PC-3 (cell line): ENCODE data around the gene SRGAP1. TPM values are rescaled to one million over a fixed set of nuclear protein-coding genes. Genes with fewer than 3 reads are reported as not detected.

ENCODE experiments used
- ATAC-seq: fragments of 200-7000 bp; cut with Tn5 transposase; 2 replicates; pipeline ENCODE4 v1.9.1; 2020; ENCODE audit warnings: mild to moderate bottlenecking, moderate library complexity
- BruUV-seq: library from RNA; stranded (reverse); fragments of 400-500 nt; replicated peaks from 2 replicates; lab custom pipeline; 2021; lab: Mats Ljungman, UMichigan
- CTCF ChIA-PET: fragments of 300-600 bp; sonication (Branson Sonifier 250); formaldehyde crosslinking; loops from one replicate; lab custom pipeline; 2022; ENCODE audit warnings: antibody characterized with exemption; lab: Charles Lee
- POLR2A ChIA-PET: fragments of 300-600 bp; sonication (Branson Sonifier 250); formaldehyde crosslinking; loops from one replicate; lab custom pipeline; 2022; ENCODE audit warnings: antibody characterized with exemption; ENCODE audit not compliant: unreplicated experiment; lab: Charles Lee
- DNase-seq: peaks from one replicate; pipeline ENCODE4 v3.0.0-alpha.2; 2015
- H2AFZ ChIP-seq: fragments of 300-600 bp; sonication (generic); 2 replicates; pipeline ENCODE4 v1.6.0; 2016; ENCODE audit warnings: antibody characterized with exemption, low read length
- H3F3A ChIP-seq: fragments of 300-600 bp; sonication (generic); one replicate; pipeline ENCODE4 v1.6.0; 2017; ENCODE audit warnings: antibody characterized with exemption, low read length, control low read depth, mild to moderate bottlenecking; ENCODE audit not compliant: unreplicated experiment
- H3K27ac ChIP-seq: fragments of 300-600 bp; sonication (generic); 2 replicates; pipeline ENCODE4 v1.5.1; 2016; ENCODE audit warnings: mild to moderate bottlenecking, low read length
- H3K27me3 ChIP-seq: fragments of 300-600 bp; sonication (generic); 2 replicates; pipeline ENCODE4 v1.6.1; 2016; ENCODE audit warnings: low read length, mixed read lengths
- H3K36me3 ChIP-seq: fragments of 300-600 bp; sonication (generic); 2 replicates; pipeline ENCODE4 v1.6.1; 2016; ENCODE audit warnings: low read depth, mixed run types, low read length, mixed read lengths
- H3K4me1 ChIP-seq: fragments of 300-600 bp; sonication (generic); 2 replicates; pipeline ENCODE4 v1.5.1; 2016; ENCODE audit warnings: low read length; ENCODE audit not compliant: insufficient read depth
- H3K4me2 ChIP-seq: fragments of 300-600 bp; sonication (generic); 2 replicates; pipeline ENCODE4 v1.6.0; 2016; ENCODE audit warnings: low read length
- H3K4me3 ChIP-seq: fragments of 300-600 bp; sonication (generic); 2 replicates; pipeline ENCODE4 v1.5.1; 2016; ENCODE audit warnings: mild to moderate bottlenecking, low read length, mixed read lengths
- H3K79me2 ChIP-seq: fragments of 300-600 bp; sonication (generic); 2 replicates; pipeline ENCODE4 v1.6.1; 2017; ENCODE audit warnings: low read length, mixed read lengths
- H3K9ac ChIP-seq: fragments of 300-600 bp; sonication (generic); 2 replicates; pipeline ENCODE4 v1.6.0; 2016; ENCODE audit warnings: mild to moderate bottlenecking, low read length
- H3K9me2 ChIP-seq: fragments of 300-600 bp; sonication (generic); replicated peaks from 2 replicates; pipeline ENCODE4 v1.6.1; 2016; ENCODE audit warnings: mixed run types, low read length, mixed read lengths
- H3K9me3 ChIP-seq: fragments of 300-600 bp; sonication (generic); 2 replicates; pipeline ENCODE4 v1.6.1; 2016; ENCODE audit warnings: low read length, mixed read lengths
- H4K20me1 ChIP-seq: fragments of 300-600 bp; sonication (generic); 2 replicates; pipeline ENCODE4 v1.6.1; 2016; ENCODE audit warnings: low read length, mixed read lengths
- CTCF ChIP-seq: fragments of 300-600 bp; sonication (generic); conservative IDR thresholded peaks from 2 replicates; pipeline ENCODE4 v1.5.1; 2017; ENCODE audit warnings: antibody characterized with exemption, low read depth, mild to moderate bottlenecking, low read length
- EZH2 ChIP-seq: fragments of 300-600 bp; sonication (generic); IDR thresholded peaks from one replicate; pipeline ENCODE4 v1.6.1; 2017; ENCODE audit warnings: antibody characterized with exemption, mild to moderate bottlenecking, low read length; ENCODE audit not compliant: unreplicated experiment
- EZH2phosphoT487 ChIP-seq: fragments of 300-600 bp; sonication (generic); IDR thresholded peaks from 2 replicates; pipeline ENCODE4 v1.6.1; 2018; ENCODE audit warnings: mild to moderate bottlenecking, antibody characterized with exemption, low read length, borderline replicate concordance
- intact Hi-C: fragments of 100-400 bp; cut with micrococcal nuclease; formaldehyde crosslinking; loops from 2 replicates; pipeline ENCODE4 v1.9.0; 2023
- total RNA-seq: library from RNA; depleted of rRNA; stranded (reverse); fragments of >200 nt; gene quantifications from 2 replicates; pipeline ENCODE4 v1.2.3, GENCODE V29; 2014

Gene SRGAP1
- total RNA-seq, 1 experiment from 2014 or later = 11.0 TPM

DNA sequence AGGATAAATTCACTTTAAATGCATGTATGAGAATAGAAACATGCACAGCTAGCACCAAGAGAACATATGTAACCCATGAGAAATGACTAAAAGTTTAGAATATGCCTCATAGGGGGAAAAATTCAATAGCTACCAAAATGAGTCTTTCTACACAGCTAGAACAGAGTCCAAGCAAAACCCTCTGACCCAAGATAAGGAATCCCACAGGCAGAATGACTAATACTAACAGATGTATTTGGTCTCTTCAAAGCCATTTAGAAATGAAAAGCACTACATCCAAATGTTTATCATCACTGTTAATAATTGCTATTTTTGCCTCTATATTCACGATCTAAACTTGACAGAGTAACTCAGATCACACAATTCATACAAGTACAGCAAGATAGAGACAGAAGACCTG is 333.6 kb downstream of the SRGAP1 start:
- peak overlapping the region; percentile 27 for H3K27ac ChIP-seq
- H3K4me3 ChIP-seq = no peak overlapping the region
- H4K20me1 ChIP-seq = no peaks in the 10 kb centered on the region
- no peaks in the 10 kb centered on the region for H3K9me2 ChIP-seq
- peaks cover 16% of the 10 kb centered on the region for H3F3A ChIP-seq
- intact Hi-C loops = no loop called here
- DNase-seq (peak; percentile 51), ATAC-seq (no peak)
- H2AFZ ChIP-seq = no peak overlapping the region
- no peaks in the 10 kb centered on the region for H3K27me3 ChIP-seq
- peaks cover 54% of the 10 kb centered on the region for H3K4me1 ChIP-seq
- no peaks in the 10 kb centered on the region for H3K9me3 ChIP-seq
- H3K9ac ChIP-seq = no peak overlapping the region
- BruUV-seq = no TSS peak
- TF ChIP-seq EZH2 (no peak), CTCF (no peak), EZH2phosphoT487 (no peak)
- no peaks in the 10 kb centered on the region for H3K79me2 ChIP-seq
- no peaks in the 10 kb centered on the region for H3K36me3 ChIP-seq
- peak overlapping the region; percentile 19 for H3K4me2 ChIP-seq
- CTCF ChIA-PET = no interaction called here
- POLR2A ChIA-PET = no interaction called here

DNA sequence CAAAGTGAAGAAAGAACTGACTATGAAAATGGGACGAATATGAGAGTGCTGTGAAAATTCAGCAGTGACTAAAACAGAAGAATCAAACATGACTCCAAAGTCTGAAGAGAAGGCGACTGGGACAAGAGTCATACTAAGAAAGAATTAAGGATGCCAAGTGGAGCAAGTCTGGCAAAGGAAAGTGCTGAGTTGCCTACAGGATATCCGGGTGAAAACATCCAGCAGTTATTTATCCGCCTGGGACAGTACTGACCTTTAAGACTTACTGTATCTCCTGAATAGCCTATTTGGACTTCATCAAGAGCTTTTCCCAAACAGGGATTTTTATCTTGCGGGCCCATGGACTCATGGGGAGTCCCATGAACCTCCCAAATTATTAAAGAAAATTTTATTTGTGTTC is 336.5 kb downstream of the SRGAP1 start:
- POLR2A ChIA-PET = no interaction called here
- peak overlapping the region; percentile 33; the same call in 1 of the 2 replicates for H2AFZ ChIP-seq
- H3K9me3 ChIP-seq = no peaks in the 10 kb centered on the region
- peaks cover 16% of the 10 kb centered on the region for H3F3A ChIP-seq
- TF ChIP-seq EZH2phosphoT487 (no peak), EZH2 (no peak), CTCF (no peak)
- H3K4me2 ChIP-seq = peak overlapping the region; percentile 79
- H3K9me2 ChIP-seq = no peaks in the 10 kb centered on the region
- H3K79me2 ChIP-seq = no peaks in the 10 kb centered on the region
- peak; percentile 87 for DNase-seq
- TSS peak; percentile 85 for BruUV-seq
- peak; percentile 59 for ATAC-seq
- peak overlapping the region; percentile 85 for H3K9ac ChIP-seq
- no peaks in the 10 kb centered on the region for H4K20me1 ChIP-seq
- CTCF ChIA-PET = interaction anchor here (0.9 to 1.0 kb wide), 2 partner anchors 18 to 337 kb away, joined by 3 to 4 read pairs; no protein-coding TSS in a partner anchor
- intact Hi-C loops = loop anchor here (1.0 to 5.0 kb wide), 5 partner anchors 41 to 337 kb away; partner anchors contain the start of genes KICS2 and SRGAP1
- H3K27me3 ChIP-seq = no peaks in the 10 kb centered on the region
- no peaks in the 10 kb centered on the region for H3K36me3 ChIP-seq
- H3K4me3 ChIP-seq = peak overlapping the region; percentile 44
- H3K4me1 ChIP-seq = peaks cover 56% of the 10 kb centered on the region
- H3K27ac ChIP-seq = peak overlapping the region; percentile 99
